Keratinocyte (primary cell): Measurements from ENCODE around the gene AKT1. TPM values are rescaled to one million over a fixed set of nuclear protein-coding genes. Genes with fewer than 3 reads are reported as not detected.

ENCODE experiments used
- DNase-seq: peaks from one replicate; pipeline ENCODE4 v3.0.0-alpha.2; 2011; ENCODE audit warnings: low read depth, missing footprints, low spot score
- FAIRE-seq: peaks from 2 replicates; lab custom pipeline; 2011; peaks lifted over from hg19 to GRCh38; lab: Jason Lieb, UNC
- H2AFZ ChIP-seq: 2 replicates; pipeline ENCODE4 v1.6.0; 2012; ENCODE audit warnings: low read length, control low read depth, inconsistent platforms; ENCODE audit not compliant: control insufficient read depth
- H3K27ac ChIP-seq: 2 replicates; pipeline ENCODE4 v1.5.1; 2011; ENCODE audit warnings: low read length; ENCODE audit not compliant: control insufficient read depth, insufficient read depth
- H3K27me3 ChIP-seq: 3 replicates; pipeline ENCODE4 v1.6.0; 2011; ENCODE audit warnings: low read length; ENCODE audit not compliant: control insufficient read depth, insufficient read depth; ENCODE audit errors: extremely low read depth
- H3K36me3 ChIP-seq, 2 experiments: 2 replicates in 1 of 2; 3 replicates in 1 of 2; pipeline ENCODE4 v1.5.1; 2011; ENCODE audit warnings: low read length in 2 of 2, mild to moderate bottlenecking in 1 of 2; ENCODE audit not compliant: control insufficient read depth in 2 of 2, insufficient read depth in 2 of 2; ENCODE audit errors: extremely low read depth in 1 of 2
- H3K4me1 ChIP-seq: 3 replicates; pipeline ENCODE4 v1.5.1; 2011; ENCODE audit warnings: low read length; ENCODE audit not compliant: control insufficient read depth, insufficient read depth; ENCODE audit errors: extremely low read depth
- H3K4me2 ChIP-seq: 3 replicates; pipeline ENCODE4 v1.6.0; 2011; ENCODE audit warnings: low read depth, low read length; ENCODE audit not compliant: control insufficient read depth, insufficient read depth; ENCODE audit errors: extremely low read depth
- H3K4me3 ChIP-seq, 3 experiments: fragments of 200-600 bp in 1 of 3; sonication (generic) in 1 of 3; 2 replicates in 2 of 3; 3 replicates in 1 of 3; pipeline ENCODE4 v1.5.1; 2011 to 2016; ENCODE audit warnings: low read length in 3 of 3, mild to moderate bottlenecking in 3 of 3, control low read depth in 2 of 3, inconsistent platforms in 1 of 3, low read depth in 1 of 3, mixed read lengths in 1 of 3, mixed run types in 1 of 3, moderate library complexity in 1 of 3; ENCODE audit not compliant: control insufficient read depth in 2 of 3, insufficient read depth in 2 of 3; ENCODE audit errors: extremely low read depth in 1 of 3
- H3K79me2 ChIP-seq: 2 replicates; pipeline ENCODE4 v1.6.0; 2012; ENCODE audit warnings: low read length; ENCODE audit not compliant: control insufficient read depth, insufficient read depth
- H3K9ac ChIP-seq: 3 replicates; pipeline ENCODE4 v1.6.0; 2011; ENCODE audit warnings: low read length; ENCODE audit not compliant: control insufficient read depth, insufficient read depth; ENCODE audit errors: extremely low read depth
- H3K9me1 ChIP-seq: 3 replicates; pipeline ENCODE4 v1.6.0; 2011; ENCODE audit warnings: low read length; ENCODE audit not compliant: control insufficient read depth, insufficient read depth; ENCODE audit errors: extremely low read depth
- H3K9me3 ChIP-seq: 2 replicates; pipeline ENCODE4 v1.5.1; 2012; ENCODE audit warnings: low read depth, low read length; ENCODE audit not compliant: control insufficient read depth
- H4K20me1 ChIP-seq: 3 replicates; pipeline ENCODE4 v1.6.0; 2011; ENCODE audit warnings: low read length; ENCODE audit not compliant: control insufficient read depth, insufficient read depth; ENCODE audit errors: extremely low read depth
- EZH2 ChIP-seq: IDR thresholded peaks from one replicate; pipeline ENCODE4 v1.6.1; 2012; ENCODE audit warnings: inconsistent platforms, mild to moderate bottlenecking, low read length, moderate library complexity
- dilution Hi-C: fragments of 300-500 bp; cut with MboI; formaldehyde crosslinking; loops from one replicate; pipeline ENCODE4 v1.7.0; 2020; ENCODE audit warnings: low sequenced_read_pairs; ENCODE audit not compliant: extremely low pct_ligation_motif_present
- polyA plus RNA-seq, 5 experiments: library from polyadenylated mRNA; depleted of rRNA in 3 of 5; stranded (reverse) in 3 of 5; stranded (forward) in 1 of 5; unstranded in 1 of 5; fragments of >200 nt; gene quantifications; 1 replicate in 1 of 5; 2 replicates in 3 of 5; 3 replicates in 1 of 5; pipeline versions ENCODE4 v1.2.1 to v1.2.3, GENCODE V29; 2011 to 2012; ENCODE audit warnings: missing spikeins in 2 of 5, low read depth in 1 of 5, low replicate concordance in 1 of 5
- TF ChIP-seq, protein P1 (sequence below), 3 experiments: IDR thresholded peaks in 1 of 3; conservative IDR thresholded peaks in 1 of 3; optimal IDR thresholded peaks in 1 of 3; 2 replicates in 2 of 3; 3 replicates in 1 of 3; pipeline versions ENCODE3 to v1.5.1; 2011; ENCODE audit warnings: low read length in 3 of 3, mild to moderate bottlenecking in 3 of 3, moderate library complexity in 2 of 3, control low read depth in 1 of 3, inconsistent platforms in 1 of 3; ENCODE audit not compliant: insufficient read depth in 2 of 3; ENCODE audit errors: extremely low read depth in 1 of 3

AKT1 gene
- polyA plus RNA-seq, 1 donor (not counting 4 experiments of a cell fraction or from before 2014, with no cell fraction given) = 82.3 TPM

DNA sequence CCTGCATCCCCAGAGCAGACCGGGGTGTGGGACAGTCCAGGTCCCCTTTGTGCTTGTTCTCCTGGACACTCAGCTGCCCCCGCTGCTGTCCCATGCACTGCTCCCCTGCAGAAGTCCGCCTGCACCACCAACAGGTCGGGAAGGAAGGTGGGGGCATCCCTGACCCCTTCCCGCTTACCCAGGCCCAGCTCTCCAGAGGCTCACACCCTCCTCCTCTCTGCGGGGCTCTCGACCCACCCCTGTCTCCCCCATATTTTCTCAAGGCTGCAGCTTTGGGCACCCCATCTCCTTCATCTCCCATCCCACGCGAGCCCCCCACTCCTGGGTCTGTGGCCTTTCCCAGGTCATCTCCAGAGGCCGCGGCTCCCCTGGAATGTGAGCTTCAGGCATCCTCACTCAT, 14.8 kb upstream of the AKT1 start:
- no peaks in the 10 kb centered on the region for H3K9me3 ChIP-seq
- peaks cover 2% of the 10 kb centered on the region for H3K4me1 ChIP-seq
- no peaks in the 10 kb centered on the region for H3K9me1 ChIP-seq
- TF ChIP-seq, protein P1, sequence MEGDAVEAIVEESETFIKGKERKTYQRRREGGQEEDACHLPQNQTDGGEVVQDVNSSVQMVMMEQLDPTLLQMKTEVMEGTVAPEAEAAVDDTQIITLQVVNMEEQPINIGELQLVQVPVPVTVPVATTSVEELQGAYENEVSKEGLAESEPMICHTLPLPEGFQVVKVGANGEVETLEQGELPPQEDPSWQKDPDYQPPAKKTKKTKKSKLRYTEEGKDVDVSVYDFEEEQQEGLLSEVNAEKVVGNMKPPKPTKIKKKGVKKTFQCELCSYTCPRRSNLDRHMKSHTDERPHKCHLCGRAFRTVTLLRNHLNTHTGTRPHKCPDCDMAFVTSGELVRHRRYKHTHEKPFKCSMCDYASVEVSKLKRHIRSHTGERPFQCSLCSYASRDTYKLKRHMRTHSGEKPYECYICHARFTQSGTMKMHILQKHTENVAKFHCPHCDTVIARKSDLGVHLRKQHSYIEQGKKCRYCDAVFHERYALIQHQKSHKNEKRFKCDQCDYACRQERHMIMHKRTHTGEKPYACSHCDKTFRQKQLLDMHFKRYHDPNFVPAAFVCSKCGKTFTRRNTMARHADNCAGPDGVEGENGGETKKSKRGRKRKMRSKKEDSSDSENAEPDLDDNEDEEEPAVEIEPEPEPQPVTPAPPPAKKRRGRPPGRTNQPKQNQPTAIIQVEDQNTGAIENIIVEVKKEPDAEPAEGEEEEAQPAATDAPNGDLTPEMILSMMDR (optimal IDR thresholded peaks at IDR 0.05 in 1 of 3, IDR thresholded peaks at IDR 0.05 in 1 of 3, conservative IDR thresholded peaks at IDR 0.05 in 1 of 3; ENCODE audit: extremely low read depth in 1 of 3, insufficient read depth in 2 of 3, low read length in 3 of 3) = no peak
- no peak for TF ChIP-seq EZH2
- H2AFZ ChIP-seq = no peak overlapping the region
- no peak overlapping the region for H3K27ac ChIP-seq
- no peaks in the 10 kb centered on the region for H3K27me3 ChIP-seq
- no peak overlapping the region for H3K9ac ChIP-seq
- no peak overlapping the region for H3K4me2 ChIP-seq
- no peaks in the 10 kb centered on the region for H3K36me3 ChIP-seq
- no peak overlapping the region for H3K4me3 ChIP-seq
- H4K20me1 ChIP-seq = no peaks in the 10 kb centered on the region
- dilution Hi-C loops = no loop called here
- FAIRE-seq (no peak), DNase-seq (no peak)
- peaks cover 1% of the 10 kb centered on the region for H3K79me2 ChIP-seq

DNA sequence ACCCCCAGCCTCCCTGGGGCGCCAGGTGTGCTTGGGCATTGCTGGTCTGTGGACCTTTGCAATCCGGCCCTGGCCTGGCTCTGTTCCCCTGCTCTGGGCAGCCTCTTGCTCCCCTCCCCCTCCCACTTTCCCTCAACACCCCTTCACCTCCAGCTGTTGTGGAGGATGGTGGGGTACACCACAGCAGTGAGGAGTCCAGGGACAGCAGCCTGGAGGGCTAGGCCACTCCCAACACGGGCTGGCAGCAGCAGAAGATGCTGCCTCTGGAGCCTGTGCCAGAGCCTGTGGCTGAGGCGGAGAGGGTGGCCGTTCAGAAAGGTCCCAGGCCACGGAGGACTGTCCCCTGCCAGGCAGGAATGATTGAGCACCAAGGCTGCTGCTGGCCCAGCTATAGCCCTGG, 12.9 kb upstream of the AKT1 start:
- Histone ChIP-seq H3K4me3 (no peak overlapping the region), H3K9me1 (no peaks in the 10 kb centered on the region), H3K79me2 (no peaks in the 10 kb centered on the region), H3K27ac (no peak overlapping the region), H3K27me3 (no peaks in the 10 kb centered on the region), H3K4me2 (no peak overlapping the region), H3K36me3 (no peaks in the 10 kb centered on the region), H3K4me1 (peaks cover 2% of the 10 kb centered on the region), H3K9me3 (no peaks in the 10 kb centered on the region), H2AFZ (no peak overlapping the region), H3K9ac (no peak overlapping the region), H4K20me1 (no peaks in the 10 kb centered on the region)
- FAIRE-seq (no peak), DNase-seq (no peak)
- dilution Hi-C loops = no loop called here
- TF ChIP-seq EZH2 = no peak
- TF ChIP-seq, protein P1 (optimal IDR thresholded peaks at IDR 0.05 in 1 of 3, IDR thresholded peaks at IDR 0.05 in 1 of 3, conservative IDR thresholded peaks at IDR 0.05 in 1 of 3; ENCODE audit: extremely low read depth in 1 of 3, insufficient read depth in 2 of 3, low read length in 3 of 3) = no peak
